HCT116 (cell line): ENCODE data around the gene SUCLG1.

ENCODE experiments used
- CTCF ChIP-seq, 3 experiments: fragments of 200-600 bp in 1 of 3; sonication (generic) in 1 of 3; IDR thresholded peaks in 2 of 3; conservative IDR thresholded peaks in 1 of 3; 2 replicates each; pipeline ENCODE4 v1.5.1; 2012 to 2017; ENCODE audit warnings: low read depth in 2 of 3, low read length in 2 of 3, antibody characterized with exemption in 1 of 3, borderline replicate concordance in 1 of 3, control low read depth in 1 of 3, mild to moderate bottlenecking in 1 of 3, mixed read lengths in 1 of 3, mixed run types in 1 of 3, moderate library complexity in 1 of 3; ENCODE audit not compliant: insufficient read depth in 1 of 3
- ELF1 ChIP-seq: IDR thresholded peaks from 2 replicates; pipeline ENCODE4 v1.6.1; 2012; ENCODE audit warnings: low read depth, borderline replicate concordance
- EZH2 ChIP-seq: fragments of 200-600 bp; sonication (generic); IDR thresholded peaks from 2 replicates; pipeline ENCODE4 v1.6.1; 2017; ENCODE audit warnings: antibody characterized with exemption, mixed run types
- JUND ChIP-seq: IDR thresholded peaks from 2 replicates; pipeline ENCODE4 v1.6.1; 2012
- POLR2A ChIP-seq: IDR thresholded peaks from 2 replicates; pipeline ENCODE4 v1.7.0; 2011; ENCODE audit warnings: borderline replicate concordance; ENCODE audit not compliant: insufficient read depth, insufficient read length; ENCODE audit errors: extremely low read depth
- POLR2AphosphoS5 ChIP-seq: IDR thresholded peaks from 2 replicates; pipeline ENCODE4 v1.6.1; 2011; ENCODE audit warnings: mild to moderate bottlenecking, low read depth, low read length, moderate library complexity
- ZNF274 ChIP-seq: fragments of 200-500 bp; sonication (Bioruptor generic); IDR thresholded peaks from 2 replicates; pipeline ENCODE4 v1.6.1; 2014; ENCODE audit warnings: mild to moderate bottlenecking, low read depth, low read length, inconsistent platforms
- TF ChIP-seq, protein P1 (sequence below): IDR thresholded peaks from 2 replicates; pipeline ENCODE4 v1.6.1; 2012; ENCODE audit warnings: low read depth
- TF ChIP-seq, protein P2 (sequence below): IDR thresholded peaks from 2 replicates; pipeline ENCODE4 v1.6.1; 2012

DNA sequence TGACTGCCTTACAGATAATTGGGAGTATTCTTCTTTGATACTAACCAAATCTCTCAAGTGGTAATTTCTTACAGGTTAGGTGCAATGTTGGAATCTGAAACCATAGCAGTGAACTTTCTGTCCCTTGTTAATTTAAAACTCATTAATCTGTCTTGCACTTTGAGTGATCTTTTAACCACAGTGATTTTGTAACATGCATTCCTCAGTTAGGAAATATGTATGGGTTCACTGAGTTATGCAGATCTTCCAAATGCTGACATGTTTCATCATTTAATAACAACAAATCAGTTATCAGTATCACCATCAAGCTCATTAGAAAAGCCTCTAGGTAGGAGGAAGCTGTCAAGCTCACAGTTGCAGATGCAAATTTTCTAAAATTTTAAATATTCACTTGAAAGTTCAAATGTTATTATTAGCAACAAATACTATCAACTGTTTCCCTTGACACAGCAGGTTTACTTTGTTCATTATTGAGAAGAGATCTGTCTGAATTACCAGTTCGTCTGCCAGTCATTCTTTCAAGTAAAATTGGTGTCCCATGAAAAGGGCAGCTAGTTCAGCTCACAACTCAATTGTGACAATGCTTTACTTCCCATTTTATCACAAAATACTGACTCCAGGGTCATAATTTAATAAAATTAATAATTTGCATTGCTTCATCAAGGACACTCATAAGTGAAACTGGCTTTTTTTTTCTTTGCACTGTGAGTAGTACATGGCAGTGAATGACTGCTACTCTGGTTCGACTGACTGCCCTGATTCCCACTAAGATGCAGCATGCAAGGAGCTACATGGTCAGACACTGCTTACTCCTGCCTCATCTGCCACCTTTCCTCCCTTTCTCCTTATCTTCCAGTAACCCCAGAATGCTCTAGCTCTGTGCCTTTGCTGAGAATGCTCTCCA is 31.6 kb downstream of the SUCLG1 start:
- TF ChIP-seq CTCF (IDR thresholded peaks at IDR 0.05 in 2 of 3, conservative IDR thresholded peaks at IDR 0.05 in 1 of 3; ENCODE audit: borderline replicate concordance in 1 of 3, insufficient read depth in 1 of 3, low read depth in 2 of 3, low read length in 2 of 3), result no peak
- no peak for TF ChIP-seq POLR2AphosphoS5
- no peak for TF ChIP-seq ELF1
- TF ChIP-seq, protein P1, sequence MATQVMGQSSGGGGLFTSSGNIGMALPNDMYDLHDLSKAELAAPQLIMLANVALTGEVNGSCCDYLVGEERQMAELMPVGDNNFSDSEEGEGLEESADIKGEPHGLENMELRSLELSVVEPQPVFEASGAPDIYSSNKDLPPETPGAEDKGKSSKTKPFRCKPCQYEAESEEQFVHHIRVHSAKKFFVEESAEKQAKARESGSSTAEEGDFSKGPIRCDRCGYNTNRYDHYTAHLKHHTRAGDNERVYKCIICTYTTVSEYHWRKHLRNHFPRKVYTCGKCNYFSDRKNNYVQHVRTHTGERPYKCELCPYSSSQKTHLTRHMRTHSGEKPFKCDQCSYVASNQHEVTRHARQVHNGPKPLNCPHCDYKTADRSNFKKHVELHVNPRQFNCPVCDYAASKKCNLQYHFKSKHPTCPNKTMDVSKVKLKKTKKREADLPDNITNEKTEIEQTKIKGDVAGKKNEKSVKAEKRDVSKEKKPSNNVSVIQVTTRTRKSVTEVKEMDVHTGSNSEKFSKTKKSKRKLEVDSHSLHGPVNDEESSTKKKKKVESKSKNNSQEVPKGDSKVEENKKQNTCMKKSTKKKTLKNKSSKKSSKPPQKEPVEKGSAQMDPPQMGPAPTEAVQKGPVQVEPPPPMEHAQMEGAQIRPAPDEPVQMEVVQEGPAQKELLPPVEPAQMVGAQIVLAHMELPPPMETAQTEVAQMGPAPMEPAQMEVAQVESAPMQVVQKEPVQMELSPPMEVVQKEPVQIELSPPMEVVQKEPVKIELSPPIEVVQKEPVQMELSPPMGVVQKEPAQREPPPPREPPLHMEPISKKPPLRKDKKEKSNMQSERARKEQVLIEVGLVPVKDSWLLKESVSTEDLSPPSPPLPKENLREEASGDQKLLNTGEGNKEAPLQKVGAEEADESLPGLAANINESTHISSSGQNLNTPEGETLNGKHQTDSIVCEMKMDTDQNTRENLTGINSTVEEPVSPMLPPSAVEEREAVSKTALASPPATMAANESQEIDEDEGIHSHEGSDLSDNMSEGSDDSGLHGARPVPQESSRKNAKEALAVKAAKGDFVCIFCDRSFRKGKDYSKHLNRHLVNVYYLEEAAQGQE, result no peak
- TF ChIP-seq JUND, result no peak
- TF ChIP-seq POLR2A, result no peak
- no peak for TF ChIP-seq ZNF274
- TF ChIP-seq EZH2, result no peak
- TF ChIP-seq, protein P2, sequence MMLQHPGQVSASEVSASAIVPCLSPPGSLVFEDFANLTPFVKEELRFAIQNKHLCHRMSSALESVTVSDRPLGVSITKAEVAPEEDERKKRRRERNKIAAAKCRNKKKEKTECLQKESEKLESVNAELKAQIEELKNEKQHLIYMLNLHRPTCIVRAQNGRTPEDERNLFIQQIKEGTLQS, result no peak
